ENCODE results near the gene ZNF688. TPM values are rescaled to one million over a fixed set of nuclear protein-coding genes. Genes with fewer than 3 reads are reported as not detected.

Gene ZNF688
- total and polyA plus RNA-seq, 9 of the 15 experiments (the other 6 are each of a cell fraction or from before 2014, with no cell fraction given), result 0.48 to 12.9 (median 4.5) TPM

DNA sequence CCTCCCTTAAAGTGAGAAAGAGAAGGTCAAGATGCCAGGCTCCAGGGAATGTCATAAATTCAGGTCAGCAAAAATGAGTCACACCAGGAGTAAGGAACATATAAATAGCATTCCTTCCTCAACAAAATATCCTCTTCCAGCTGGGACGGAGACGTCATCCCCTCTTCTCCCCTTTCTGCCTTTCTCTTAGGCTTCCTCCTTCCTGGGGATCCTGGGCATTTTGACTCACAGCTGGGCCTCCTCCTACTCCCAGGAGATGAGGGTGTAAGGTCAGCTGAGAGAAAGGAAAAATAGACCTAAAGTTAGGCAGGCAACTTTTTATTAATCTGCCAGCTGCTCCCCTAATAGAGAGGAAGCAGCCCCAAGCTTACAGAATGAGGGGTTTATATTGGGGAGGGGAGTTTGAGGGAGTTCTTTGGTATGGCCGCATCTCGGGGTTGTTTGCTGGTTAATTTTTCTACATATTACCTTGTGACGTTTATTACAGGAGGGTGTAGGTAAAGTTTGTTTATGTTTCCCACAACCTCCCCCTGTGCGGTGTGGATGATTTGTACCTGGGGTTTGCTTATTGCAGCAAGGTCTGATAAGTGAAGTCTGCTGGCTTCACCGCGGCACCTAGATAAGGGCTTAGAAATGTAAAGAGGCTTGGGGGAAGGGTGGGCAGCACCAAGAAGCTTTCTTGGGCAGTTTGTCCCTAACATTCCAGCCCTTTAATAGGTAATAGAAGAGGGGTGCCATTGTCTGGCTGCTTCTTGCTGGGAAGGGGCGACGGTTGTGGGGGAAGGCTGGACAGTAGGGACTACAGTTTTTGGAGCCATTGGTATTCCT, 29.8 kb downstream of the ZNF688 start (continued):
- TF ChIP-seq MBD2 (IDR thresholded peaks at IDR 0.05; ENCODE audit: borderline replicate concordance, low read depth), result 0 out of 2 replicates have a peak, but pooled peaks have one; percentile 41
- TF ChIP-seq KDM2B (CRISPR knock-in tag; IDR thresholded peaks at IDR 0.05), result no peak
- TF ChIP-seq ARNT (IDR thresholded peaks at IDR 0.05), result no peak
- 0 out of 4 replicates have a peak, but pooled peaks of 1 of the 2 experiments have one; percentile 41 for TF ChIP-seq TEAD1 (CRISPR knock-in tag; IDR thresholded peaks at IDR 0.05)
- TF ChIP-seq, protein P1, sequence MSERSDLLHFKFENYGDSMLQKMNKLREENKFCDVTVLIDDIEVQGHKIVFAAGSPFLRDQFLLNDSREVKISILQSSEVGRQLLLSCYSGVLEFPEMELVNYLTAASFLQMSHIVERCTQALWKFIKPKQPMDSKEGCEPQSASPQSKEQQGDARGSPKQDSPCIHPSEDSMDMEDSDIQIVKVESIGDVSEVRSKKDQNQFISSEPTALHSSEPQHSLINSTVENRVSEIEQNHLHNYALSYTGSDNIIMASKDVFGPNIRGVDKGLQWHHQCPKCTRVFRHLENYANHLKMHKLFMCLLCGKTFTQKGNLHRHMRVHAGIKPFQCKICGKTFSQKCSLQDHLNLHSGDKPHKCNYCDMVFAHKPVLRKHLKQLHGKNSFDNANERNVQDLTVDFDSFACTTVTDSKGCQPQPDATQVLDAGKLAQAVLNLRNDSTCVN (CRISPR knock-in tag; IDR thresholded peaks at IDR 0.05), result no peak
- TF ChIP-seq FOXK2 (conservative IDR thresholded peaks at IDR 0.05 in 1 of 2, IDR thresholded peaks at IDR 0.05 in 1 of 2; ENCODE audit: low read depth in 2 of 2), result peak in 1 of 2 experiments; percentile 16; a peak in 1 of 4 replicates
- TF ChIP-seq SMARCE1 (IDR thresholded peaks at IDR 0.05), result peak; percentile 50
- peak; percentile 19 for TF ChIP-seq HDAC3 (IDR thresholded peaks at IDR 0.05; ENCODE audit: borderline replicate concordance, partially characterized antibody)
- TF ChIP-seq POLR2H (tag; IDR thresholded peaks at IDR 0.05; ENCODE audit: low read depth), result no peak
- no peak for TF ChIP-seq ZNF217 (CRISPR knock-in tag; IDR thresholded peaks at IDR 0.05)
- TF ChIP-seq SMARCA5 (IDR thresholded peaks at IDR 0.05), result no peak
- TF ChIP-seq ZBTB8A (IDR thresholded peaks at IDR 0.05; ENCODE audit: partially characterized antibody), result no peak
- no peak for TF ChIP-seq HNRNPL (IDR thresholded peaks at IDR 0.05; ENCODE audit: low read depth, low read length)
- no peak for TF ChIP-seq PHTF2 (CRISPR knock-in tag; IDR thresholded peaks at IDR 0.05)
- no peak for TF ChIP-seq HNRNPLL (IDR thresholded peaks at IDR 0.05; ENCODE audit: low read depth, low read length, poor library complexity, severe bottlenecking)
- TF ChIP-seq PHB2 (IDR thresholded peaks at IDR 0.05; ENCODE audit: low read depth), result no peak
- no peak for TF ChIP-seq HNRNPH1 (optimal IDR thresholded peaks at IDR 0.05; ENCODE audit: low read depth, low read length)
- TF ChIP-seq TRIM24 (IDR thresholded peaks at IDR 0.05), result no peak
- TF ChIP-seq KAT7 (CRISPR knock-in tag; IDR thresholded peaks at IDR 0.05; ENCODE audit: borderline replicate concordance), result no peak
- TF ChIP-seq ETV1 (tag; conservative IDR thresholded peaks at IDR 0.05; ENCODE audit: low read depth), result no peak
- TF ChIP-seq, protein P2, sequence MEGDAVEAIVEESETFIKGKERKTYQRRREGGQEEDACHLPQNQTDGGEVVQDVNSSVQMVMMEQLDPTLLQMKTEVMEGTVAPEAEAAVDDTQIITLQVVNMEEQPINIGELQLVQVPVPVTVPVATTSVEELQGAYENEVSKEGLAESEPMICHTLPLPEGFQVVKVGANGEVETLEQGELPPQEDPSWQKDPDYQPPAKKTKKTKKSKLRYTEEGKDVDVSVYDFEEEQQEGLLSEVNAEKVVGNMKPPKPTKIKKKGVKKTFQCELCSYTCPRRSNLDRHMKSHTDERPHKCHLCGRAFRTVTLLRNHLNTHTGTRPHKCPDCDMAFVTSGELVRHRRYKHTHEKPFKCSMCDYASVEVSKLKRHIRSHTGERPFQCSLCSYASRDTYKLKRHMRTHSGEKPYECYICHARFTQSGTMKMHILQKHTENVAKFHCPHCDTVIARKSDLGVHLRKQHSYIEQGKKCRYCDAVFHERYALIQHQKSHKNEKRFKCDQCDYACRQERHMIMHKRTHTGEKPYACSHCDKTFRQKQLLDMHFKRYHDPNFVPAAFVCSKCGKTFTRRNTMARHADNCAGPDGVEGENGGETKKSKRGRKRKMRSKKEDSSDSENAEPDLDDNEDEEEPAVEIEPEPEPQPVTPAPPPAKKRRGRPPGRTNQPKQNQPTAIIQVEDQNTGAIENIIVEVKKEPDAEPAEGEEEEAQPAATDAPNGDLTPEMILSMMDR (IDR thresholded peaks at IDR 0.05 in 2 of 3, conservative IDR thresholded peaks at IDR 0.05 in 1 of 3; ENCODE audit: insufficient read depth in 2 of 3, low read depth in 1 of 3, low read length in 3 of 3), result no peak
